Hematopoietic multipotent progenitor cell (in vitro differentiated cells): Measurements from ENCODE around the gene KRT78. TPM values are rescaled to one million over a fixed set of nuclear protein-coding genes. Genes with fewer than 3 reads are reported as not detected.

Experiments
- DNase-seq, 3 donors: peaks; one replicate each; pipeline ENCODE4 v3.0.0-alpha.2; 2011 to 2015; ENCODE audit warnings: low read depth in 2 of 3, low spot score in 2 of 3
- total RNA-seq: library from RNA; depleted of rRNA; stranded (reverse); fragments of >200 nt; gene quantifications from one replicate; pipeline ENCODE4 v1.2.3, GENCODE V29; 2012

Gene KRT78
- total RNA-seq, 1 donor = not detected

DNA sequence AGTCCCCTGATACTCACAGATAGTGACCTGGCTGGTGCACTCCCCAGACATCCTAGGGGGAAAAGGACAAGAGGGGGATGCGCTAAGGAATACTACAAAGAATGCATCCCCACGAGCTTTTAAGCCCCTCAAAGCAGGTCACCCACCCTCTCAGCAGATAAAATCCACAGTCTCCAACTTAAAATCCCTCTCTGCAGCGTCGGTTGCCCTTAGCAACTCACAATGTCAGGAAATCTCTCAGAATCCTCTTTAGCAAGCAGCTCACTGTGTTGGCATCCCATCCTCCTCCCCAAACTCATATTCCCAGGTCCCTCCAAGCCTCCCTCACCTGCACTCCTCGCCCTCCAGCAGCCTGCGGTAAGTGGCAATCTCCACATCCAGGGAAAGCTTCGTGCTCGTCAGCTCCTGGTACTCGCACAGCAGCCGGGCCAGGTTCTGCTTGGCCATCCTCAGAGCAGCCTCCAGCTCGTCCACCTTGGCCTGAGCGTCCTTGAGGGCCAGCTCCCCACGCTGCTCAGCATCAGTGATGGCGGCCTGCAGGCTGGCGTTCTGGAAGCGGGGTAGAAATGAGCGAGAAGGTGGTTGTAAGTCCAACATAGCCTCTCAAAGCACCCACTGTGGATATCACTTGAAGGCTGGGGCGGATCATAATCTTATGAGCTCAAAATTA is 9.2 kb downstream of the KRT78 start:
- DNase-seq = no peak

DNA sequence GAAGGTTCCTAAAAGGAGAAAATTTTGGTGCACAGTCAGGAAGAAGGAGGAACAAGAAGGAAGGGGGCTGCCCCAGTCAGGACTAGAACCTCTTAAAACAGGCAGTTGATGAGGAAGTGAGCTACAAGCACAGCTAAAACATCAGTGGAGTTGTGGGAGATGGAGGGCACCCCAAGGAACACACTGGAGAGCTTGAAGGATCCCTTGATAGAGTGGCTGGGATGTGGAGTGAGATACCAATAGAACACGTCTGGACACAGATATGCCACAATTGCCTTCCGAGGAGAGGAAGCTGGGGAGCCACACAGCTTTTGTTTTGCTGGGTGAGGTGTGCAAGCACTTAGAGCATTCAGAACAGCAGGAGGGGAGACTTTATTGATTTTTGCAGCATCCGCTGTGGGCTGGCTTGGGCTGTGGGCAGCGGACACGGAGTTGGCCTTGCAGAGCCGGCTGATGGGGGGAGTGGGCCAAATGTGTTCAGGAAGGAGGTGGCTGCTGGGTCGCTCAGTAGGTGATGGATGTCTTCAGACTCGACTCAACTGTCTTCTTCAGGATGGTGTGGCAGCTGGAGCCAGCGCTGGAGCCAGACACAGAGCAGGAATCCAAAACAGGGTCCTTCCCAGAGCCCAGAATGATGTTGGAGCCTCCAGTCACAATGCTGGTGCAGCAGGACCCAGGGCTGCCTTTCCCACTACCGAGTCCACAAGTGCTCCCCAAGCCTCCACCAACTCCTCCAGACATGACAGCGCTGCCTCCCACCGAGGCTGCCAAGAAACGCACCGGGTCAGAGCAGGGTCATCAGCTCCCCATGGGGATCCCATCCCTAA is 10.0 kb downstream of the KRT78 start:
- no peak for DNase-seq

DNA sequence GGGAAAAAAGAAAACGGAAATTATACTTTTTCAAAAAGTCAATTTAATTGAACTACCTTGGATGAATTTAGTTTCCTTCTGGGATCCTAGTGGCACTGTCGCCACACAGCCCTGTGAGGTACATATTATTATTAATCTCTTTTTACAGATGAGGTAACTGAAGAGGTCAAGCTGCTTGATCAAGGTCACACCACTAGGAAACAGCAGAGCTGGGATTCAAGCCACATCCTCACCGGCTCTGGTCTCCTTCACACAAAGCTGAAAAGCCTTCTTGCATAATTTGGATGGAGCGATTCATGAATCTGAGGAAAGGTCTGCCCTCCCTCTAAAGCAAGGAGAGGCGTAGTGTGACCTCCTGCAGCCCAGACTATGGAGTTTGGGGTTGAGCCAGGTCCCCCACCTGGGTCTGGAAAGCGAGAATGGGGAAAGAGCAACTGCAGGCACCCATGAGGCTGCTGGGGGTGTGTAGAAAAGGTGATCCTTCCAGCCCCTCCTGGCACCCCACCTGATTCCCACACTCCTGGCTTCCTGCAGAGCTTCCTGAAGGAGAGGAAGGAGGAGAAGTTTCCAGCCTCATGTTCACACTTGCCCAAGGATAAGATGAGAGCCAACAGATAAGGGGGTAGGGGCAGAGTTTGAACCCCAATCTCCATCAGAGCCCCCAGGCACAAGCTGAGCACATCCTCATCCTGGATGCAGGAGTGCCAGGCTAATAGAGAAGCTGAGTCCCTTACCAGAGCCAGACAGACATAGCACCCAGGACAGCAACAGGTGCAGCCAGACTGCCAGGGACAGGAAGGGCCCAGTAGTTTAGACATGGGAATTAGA is 10.8 kb downstream of the KRT78 start:
- DNase-seq = no peak

DNA sequence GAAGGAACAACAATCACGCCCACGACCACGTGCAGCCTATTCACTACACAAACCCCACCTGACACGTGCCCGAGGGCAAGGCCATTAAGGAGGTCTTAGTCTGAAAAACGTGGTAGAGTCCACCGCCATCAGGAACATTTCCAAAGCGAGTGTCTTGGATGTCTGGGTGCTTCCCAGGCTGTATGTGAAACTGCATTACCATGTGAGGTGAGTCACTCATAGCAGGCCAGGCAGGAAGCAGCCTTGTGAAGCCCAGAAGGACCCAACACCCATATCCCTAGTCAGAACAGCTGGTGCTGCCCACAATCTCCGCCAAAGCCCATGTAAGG is 11.4 kb downstream of the KRT78 start:
- no peak for DNase-seq

DNA sequence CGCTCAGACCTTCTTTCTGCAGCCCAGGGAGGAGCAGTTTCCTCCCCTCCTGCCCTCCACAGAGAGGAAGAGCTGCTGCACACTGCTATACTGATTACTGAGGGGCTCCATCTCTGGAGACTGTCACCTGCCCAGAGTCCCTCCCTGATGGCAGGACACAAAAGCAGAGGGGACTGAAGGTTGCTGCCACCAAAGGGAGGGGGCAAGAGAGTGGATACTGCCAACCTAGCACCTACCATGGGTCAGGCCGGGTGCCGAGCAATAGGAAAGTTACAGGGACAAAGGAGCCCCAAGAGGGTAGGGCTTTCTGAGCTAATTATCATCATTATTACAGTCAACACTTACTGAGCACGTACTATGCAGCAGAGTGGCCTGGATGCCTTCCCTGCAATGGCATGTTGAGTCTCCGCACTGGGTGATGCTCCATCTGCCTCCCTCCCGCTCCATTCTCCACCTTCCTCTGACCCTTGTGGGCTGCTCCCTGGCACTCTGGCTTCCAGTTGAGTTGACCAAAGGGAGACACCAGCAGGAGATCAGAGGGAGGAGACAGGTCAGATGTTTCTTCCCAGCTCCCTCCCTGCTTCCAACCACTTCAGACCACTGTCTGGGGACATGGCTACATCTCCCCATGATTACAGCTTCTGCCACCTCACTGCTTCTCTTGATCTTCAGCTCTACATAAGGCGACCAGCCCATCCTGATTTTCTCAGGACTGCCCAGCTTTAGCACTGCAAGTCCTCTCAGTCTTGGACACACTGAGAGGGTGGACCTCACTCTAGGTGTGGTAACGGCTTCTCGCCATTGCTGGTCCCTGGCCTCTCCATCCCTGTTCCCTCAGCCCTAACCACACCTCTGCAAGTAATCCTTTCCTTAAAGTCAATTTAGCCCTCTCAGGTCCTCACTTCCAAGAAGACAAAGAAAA is 12.0 kb downstream of the KRT78 start:
- DNase-seq = no peak

DNA sequence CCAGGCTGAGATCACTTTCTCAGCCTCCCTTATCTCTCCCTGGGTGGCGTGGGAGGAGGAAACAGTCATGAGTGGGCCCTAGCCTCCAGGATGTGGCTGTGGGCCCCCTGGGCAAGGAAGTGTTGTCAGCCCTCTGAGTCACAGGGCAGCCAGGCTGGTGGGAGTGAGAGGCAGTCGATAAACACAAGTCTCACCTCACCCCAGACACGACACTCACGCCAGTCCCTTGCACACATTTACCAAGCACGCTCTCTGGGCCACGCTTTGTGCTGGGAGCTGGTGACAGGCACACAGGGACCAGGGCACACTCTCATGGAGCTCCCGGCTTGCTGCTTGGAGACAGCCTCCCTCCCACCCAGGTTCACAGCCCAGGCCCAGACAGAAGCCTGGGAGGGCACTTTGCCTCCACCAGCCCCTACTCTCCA is 12.7 kb downstream of the KRT78 start:
- DNase-seq = peak in 2 of 3 donors; percentile 21 to 29

DNA sequence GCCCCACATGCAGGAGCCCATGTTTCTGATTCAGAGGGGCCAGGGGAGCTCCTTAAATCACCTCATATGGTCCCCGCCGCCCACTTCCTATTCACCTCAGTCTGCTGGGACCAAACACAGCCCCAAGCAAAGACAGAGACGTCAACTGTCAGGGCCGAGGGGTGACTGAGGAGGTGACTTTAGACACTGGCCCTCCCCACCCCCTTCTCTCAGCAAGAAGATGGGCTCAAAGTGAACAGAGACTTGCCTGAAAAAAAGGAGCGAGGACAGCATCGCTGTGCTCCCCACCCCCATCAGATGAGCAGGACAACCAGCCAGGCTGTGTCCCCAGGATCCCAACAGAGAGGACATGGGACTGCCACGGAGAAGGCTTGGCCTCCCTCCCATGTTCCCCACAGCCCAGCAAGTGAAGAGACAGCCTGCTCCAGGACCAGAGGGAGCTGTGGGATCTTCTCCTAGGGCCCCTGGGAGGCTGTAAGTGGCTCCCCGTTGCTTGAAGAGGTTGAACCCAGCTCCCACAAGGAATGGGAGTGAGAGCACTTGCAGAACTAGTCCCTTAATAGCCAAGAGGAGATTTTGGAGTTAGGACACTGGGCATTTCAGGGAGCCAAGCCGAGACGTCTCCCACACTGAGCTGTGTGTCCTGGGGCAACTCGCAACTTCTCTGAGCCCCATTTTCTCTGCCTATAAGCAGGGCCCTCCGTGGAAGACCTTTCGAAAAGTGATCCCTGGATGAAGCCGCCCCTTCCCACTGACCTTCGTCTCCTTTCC is 13.3 kb downstream of the KRT78 start:
- DNase-seq = no peak

DNA sequence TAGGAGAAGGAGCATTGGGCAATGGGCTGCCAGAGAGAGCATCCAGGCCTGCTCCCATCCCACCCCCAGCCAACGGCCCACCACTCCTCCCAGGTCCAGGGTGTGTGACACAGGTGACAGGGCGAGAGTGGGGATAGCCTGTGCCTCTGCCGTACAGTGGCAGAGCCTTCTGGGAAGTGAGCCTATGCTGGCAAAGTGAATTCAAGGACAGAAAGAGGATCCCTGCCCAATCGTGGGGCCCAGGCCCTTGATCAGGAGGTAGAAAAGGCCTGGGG is 14.1 kb downstream of the KRT78 start:
- no peak for DNase-seq

DNA sequence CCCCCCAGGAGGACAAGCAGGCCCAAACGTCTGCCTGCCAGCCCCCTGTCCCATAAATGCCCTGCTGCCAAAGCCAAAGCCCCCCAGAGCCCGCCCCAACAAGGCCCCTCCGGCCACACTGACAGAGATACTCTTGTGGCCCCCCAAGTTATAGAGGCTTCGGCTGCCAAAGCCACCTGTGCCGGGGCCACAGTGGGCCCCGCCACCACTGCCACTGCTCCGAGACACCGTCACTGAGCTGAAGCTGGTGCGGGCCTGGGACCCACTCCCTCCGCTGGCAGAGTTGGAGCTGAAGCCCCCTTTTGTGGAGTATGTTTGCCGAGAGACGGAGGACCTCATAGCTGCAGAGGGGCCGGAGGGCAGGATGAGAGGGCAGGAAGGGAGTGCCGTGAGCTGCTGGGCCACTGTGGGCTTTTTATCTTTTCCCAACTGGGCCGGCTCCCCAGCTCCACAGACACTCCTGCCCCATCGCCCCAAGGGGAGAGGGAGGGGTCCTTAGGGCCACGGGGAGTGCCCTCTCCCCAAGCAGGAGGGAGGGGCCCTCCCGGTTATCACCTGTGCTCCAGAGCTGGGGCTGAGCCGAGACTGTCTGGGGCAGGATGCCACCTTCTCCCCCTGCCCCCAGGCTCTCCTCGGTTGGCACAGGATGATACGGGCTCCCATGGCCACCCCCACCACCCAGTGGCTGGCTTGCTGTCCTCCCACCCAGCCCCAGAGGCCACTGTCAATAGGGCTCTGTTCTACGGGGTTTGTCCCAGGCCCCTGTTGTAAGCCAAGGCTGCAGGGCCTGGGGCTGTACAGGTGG is 14.7 kb downstream of the KRT78 start, which contains the start of gene KRT79:
KRT79 (minus strand) TSS at position 390 of the 805 bp plus-strand sequence; CDS start at position 339, 51 bp downstream.
- no peak for DNase-seq

DNA sequence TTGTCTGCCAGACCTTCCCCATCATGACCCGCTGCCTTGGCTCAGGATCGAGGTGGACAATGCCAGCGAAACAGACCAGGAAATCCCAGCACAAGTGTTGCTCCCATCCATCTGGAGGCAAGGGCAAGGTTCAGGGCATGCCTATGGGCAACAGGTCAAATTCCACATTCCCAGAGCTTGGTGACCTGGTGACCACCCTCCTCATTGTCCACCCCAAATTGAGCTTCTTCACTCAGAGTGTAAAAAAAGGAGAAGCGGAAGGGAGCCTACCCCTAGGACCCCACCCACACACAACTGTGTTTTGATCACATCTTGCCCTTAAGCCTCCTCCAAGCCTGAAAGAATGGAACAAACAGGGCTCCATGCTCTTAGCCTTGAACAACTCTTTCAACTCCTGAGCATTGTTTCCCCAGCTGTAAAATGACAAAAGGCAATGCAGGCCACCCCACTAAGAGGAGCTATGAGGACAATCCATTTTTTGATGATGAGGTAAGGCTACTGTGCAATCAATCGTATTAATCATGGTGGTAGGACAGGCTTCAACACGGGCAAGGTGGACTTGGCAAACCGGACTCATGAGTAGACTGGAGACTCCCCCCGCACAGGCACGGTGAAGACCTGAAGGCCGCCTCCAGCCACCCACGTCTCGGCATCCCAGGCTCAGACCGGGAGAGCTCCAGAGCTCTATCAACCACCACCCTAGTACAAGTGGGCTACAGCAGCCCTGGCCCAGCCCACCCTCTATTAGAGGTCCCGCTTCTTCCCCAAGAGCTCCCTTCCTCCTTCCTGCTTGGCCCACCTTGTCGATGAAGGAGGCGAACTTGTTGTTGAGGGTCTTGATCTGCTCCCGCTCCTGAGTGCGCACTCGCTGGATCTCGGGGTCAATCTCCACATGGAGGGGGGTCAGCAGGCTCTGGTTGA is 15.5 kb downstream of the KRT78 start:
- DNase-seq = no peak

DNA sequence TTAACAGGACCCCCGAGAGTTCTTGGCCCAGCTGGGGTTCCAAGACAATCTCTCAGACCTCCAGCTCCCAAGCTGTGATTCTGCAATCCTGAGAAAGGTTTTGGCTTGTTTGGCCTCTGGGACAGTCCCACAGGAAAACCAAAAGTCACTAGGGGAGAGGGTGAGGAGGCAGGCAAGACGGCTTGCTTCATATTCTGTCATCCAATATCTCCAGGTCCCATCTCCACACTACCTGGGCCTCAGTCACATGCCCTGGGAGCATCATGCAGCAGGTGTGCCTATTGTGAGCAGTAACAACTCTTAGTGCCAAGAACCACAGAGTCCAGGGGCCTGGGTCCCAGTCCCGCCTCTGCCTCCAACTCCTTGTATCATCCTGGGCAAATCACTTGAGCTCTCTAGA is 16.3 kb downstream of the KRT78 start:
- DNase-seq = no peak

DNA sequence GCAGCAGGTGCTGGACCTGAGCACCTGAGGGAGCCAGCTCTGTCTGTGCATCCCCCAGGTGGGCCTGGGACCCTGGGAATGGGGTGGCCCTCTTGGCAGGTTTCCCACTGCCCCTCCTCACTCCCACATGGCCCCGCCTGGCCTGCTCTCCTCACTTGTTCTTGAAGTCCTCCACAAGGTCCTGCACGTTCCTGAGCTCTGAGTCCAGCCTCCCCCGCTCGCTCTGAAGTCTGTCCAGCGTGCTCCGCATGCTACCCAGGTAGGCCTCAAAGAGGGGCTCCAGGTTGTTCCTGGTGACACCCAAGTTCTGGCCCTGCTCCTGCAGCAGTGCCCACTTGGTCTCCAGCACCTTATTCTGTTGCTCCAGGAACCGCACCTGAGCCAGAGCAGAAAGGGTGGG is 17.5 kb downstream of the KRT78 start:
- DNase-seq = no peak

DNA sequence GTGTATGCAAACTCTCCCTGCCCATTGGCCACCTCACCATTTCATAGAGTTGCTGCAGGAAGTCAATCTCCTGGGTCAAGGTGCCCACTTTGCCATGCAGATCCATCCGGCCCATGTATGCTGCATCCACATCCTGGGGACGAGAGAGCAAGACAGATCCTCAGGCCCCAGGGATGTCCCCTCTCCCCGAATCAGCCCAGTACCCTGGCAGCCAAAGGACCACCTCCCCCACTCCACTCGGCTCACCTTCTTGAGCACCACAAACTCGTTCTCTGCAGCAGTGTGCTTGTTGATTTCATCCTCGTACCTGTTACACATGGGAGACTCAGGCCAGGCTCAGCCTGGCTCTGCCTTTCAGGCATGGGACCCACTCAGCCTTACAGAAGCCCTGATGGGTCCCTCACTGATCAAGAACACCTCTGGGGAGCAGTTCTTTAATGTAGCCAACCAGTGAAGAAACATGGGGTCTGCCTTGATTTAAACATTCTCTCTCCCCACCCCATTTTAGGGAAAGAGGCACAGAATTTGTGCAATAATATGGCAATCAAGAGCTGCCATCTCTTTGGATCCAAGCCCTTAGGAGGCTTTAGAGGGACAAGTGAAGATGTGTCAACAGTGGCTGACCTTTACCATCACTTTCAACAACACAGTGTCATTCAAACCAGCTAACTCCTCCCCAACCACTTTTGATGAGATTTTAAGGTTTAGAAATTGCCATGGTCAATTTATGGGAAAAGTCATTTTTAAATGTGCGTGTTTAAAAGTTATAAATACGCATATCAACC is 18.6 kb downstream of the KRT78 start:
- no peak for DNase-seq

DNA sequence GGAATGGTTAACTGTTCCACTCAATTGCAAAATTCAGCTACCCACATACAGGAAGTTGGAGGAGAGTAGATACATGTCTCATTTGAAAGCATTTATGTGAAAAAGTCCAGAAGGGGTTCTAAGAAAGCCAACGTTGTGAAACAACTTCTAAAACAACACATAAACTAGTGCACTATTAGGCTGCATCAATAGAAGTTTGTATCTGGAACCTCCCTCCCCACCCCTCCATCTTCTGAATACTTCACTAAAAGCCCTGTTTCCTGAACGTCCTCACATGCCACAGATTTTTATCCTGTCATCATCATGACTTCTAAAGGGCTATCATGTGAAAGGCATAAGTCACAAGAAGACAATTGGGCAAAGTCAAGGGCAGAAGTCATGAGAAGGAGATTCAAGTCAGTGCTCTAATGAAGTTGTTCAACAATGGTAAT is 20.2 kb downstream of the KRT78 start:
- DNase-seq = no peak

DNA sequence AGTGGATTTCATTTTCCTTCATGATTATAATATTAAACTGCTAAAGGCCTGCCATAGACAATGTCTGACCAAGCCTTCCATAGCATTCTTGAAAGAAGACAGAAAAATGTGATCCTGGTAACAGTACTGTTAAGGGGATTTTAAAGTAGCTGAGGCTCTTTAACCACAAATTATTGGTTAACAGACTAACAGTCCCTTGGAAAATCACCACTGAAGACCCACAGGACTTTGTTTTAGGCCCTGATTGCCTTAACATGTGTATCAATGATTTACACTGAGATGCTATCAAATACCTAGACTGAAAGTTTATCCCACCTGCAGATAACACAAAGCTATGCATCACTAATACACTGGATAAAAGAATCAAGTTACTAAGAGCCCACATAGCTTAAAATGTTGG is 20.6 kb downstream of the KRT78 start:
- no peak for DNase-seq

DNA sequence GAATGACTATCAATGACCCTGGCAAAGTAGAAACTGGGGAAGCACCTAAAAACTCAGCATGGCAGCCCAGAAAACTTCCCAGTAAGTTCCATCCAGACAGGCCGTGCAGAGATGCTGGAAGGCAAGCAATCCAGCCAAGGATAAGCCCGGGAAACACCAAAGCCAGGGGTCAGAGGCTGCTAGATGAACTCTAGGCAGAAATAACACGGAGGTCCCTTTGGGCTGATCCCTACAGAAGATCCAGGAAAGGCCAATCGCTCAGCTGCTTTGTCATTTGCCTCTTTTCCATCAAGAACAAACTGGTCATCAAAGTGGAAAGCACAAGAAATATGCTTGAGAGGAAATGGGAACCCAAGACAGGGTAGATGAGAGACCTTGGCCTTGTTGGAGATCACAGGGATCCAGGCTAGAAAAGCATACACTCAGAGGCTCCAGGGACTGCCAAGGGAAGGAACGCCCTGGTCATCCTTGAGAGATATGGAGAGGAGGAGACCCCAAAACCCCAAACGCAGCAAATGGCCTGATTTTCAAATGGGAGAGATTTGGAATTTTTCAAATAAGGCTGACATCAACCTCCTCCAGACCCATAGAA is 21.2 kb downstream of the KRT78 start:
- no peak for DNase-seq
